Measurements from ENCODE around the gene SLC22A31. TPM values are rescaled to one million over a fixed set of nuclear protein-coding genes. Genes with fewer than 3 reads are reported as not detected.

The SLC22A31 gene
- total and polyA plus RNA-seq, 2 donors (not counting 3 experiments of a cell fraction or from before 2014, with no cell fraction given) = 1.0 TPM; not detected in 1

- intact Hi-C loops (cut with micrococcal nuclease) = no loop called here
- FAIRE-seq = no peak
- BruUV-seq (replicated peaks) = no TSS peak
Measured at GRCh38 chr16:89199241-89200123, 855 bp downstream of the SLC22A31 start.

More at GRCh38 chr16:89199241-89200123, 855 bp downstream of the SLC22A31 start:
- Histone ChIP-seq H4K20me1 (replicated peaks; ENCODE audit: control insufficient read depth, extremely low read depth, insufficient read depth, low read length) (no peaks in the 10 kb centered on the region), H3K79me2 (ENCODE audit: control insufficient read depth, insufficient read depth, low read length) (no peaks in the 10 kb centered on the region), H3K36me3 (ENCODE audit: control insufficient read depth in 2 of 2, extremely low read depth in 1 of 2, insufficient read depth in 2 of 2, low read length in 2 of 2) (no peaks in the 10 kb centered on the region), H3K27me3 (ENCODE audit: control insufficient read depth in 2 of 2, insufficient read depth in 2 of 2, low read length in 2 of 2) (peaks cover 20 to 34% of the 10 kb centered on the region in 2 experiments), H3K4me3 (replicated peaks in 1 of 3; ENCODE audit: insufficient read depth in 1 of 3, low read depth in 1 of 3, low read length in 3 of 3) (no peak overlapping the region), H3K9me3 (replicated peaks; ENCODE audit: control insufficient read depth, insufficient read depth, low read length) (no peaks in the 10 kb centered on the region), H3K27ac (ENCODE audit: insufficient read depth, low read depth, low read length) (no peak overlapping the region), H3K4me2 (ENCODE audit: insufficient read depth, low read length) (no peak overlapping the region), H3K9me1 (replicated peaks; ENCODE audit: control insufficient read depth, extremely low read depth, insufficient read depth, low read length) (no peaks in the 10 kb centered on the region), H3K9ac (replicated peaks; ENCODE audit: extremely low read depth, insufficient read depth, low read length) (no peak overlapping the region), H2AFZ (ENCODE audit: low read depth, low read length) (no peak overlapping the region), H3K4me1 (ENCODE audit: control insufficient read depth, extremely low read depth, insufficient read depth, low read length) (no peaks in the 10 kb centered on the region)
- CTCF ChIA-PET = no interaction called here
- no peak for TF ChIP-seq EZH2 (IDR thresholded peaks at IDR 0.05; ENCODE audit: borderline replicate concordance, low read depth, low read length, severe bottlenecking)
- no peak for TF ChIP-seq JUN (IDR thresholded peaks at IDR 0.05; ENCODE audit: borderline replicate concordance, insufficient read depth, insufficient read length, low read depth)
- TF ChIP-seq POLR2A (IDR thresholded peaks at IDR 0.05; ENCODE audit: low read depth, low read length) = no peak
- no peak for TF ChIP-seq MYC (IDR thresholded peaks at IDR 0.05; ENCODE audit: low read depth, low read length)
- TF ChIP-seq CTCF (IDR thresholded peaks at IDR 0.05; ENCODE audit: extremely low read depth in 1 of 2, insufficient read depth in 1 of 2, low read depth in 1 of 2, low read length in 2 of 2) = no peak
- TF ChIP-seq GATA2 (IDR thresholded peaks at IDR 0.05; ENCODE audit: insufficient read depth, insufficient read length, low read depth, low read length) = no peak
- no peak for TF ChIP-seq POLR2AphosphoS5 (IDR thresholded peaks at IDR 0.05; ENCODE audit: insufficient read depth, low read depth, low read length)
- TF ChIP-seq FOS (IDR thresholded peaks at IDR 0.05; ENCODE audit: borderline replicate concordance, insufficient read depth, low read length) = no peak
- no peak for TF ChIP-seq MAX (IDR thresholded peaks at IDR 0.05; ENCODE audit: insufficient read depth, insufficient read length)
- dilution Hi-C loops (cut with MboI; ENCODE audit: extremely low pct_ligation_motif_present, low sequenced_read_pairs) = no loop called here
- DNase-seq (ENCODE audit: low read depth, low spot score) = no peak
- POLR2A ChIA-PET = no interaction called here

All from endothelial cell of umbilical vein (primary cell).